ENCODE measurements around the gene GSX2. TPM values are rescaled to one million over a fixed set of nuclear protein-coding genes. Genes with fewer than 3 reads are reported as not detected.

Gene GSX2
- polyA plus RNA-seq, 1 of the 3 experiments (the other 2 are of a cell fraction), result 0.02 TPM

DNA sequence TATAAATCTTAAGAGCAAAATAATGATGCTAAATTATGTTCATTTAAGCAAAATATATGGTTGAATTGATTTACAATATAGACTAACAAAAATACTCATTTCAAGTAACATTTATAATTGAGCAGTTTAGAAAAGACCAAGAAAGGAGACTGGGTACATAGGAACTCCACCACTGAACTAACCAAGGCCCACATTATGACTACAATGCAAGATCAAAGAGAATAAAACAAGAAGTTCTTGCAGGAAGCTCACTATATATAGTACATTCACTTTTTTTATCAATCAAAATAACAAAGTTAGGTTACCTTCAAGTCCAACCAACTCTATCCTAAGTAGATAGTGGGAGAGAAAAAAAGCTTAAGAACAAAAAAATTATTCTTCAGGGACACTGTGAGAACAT is 43.6 kb upstream of the GSX2 start:
- Histone ChIP-seq H3K27me3 (ENCODE audit: insufficient read depth) (no peaks in the 10 kb centered on the region), H3K4me3 (ENCODE audit: low read depth in 2 of 2, low read length in 1 of 2) (no peak overlapping the region), H3K27ac (ENCODE audit: low read depth in 2 of 2, low read length in 1 of 2) (no peak overlapping the region), H3K9me2 (no peaks in the 10 kb centered on the region), H3K9me3 (no peaks in the 10 kb centered on the region), H3K4me2 (no peak overlapping the region), H4K20me1 (ENCODE audit: insufficient read depth) (peaks cover 95% of the 10 kb centered on the region), H3K4me1 (ENCODE audit: control insufficient read depth in 1 of 2, insufficient read depth in 2 of 2, low read depth in 1 of 2, low read length in 1 of 2) (peaks cover 0 to 12% of the 10 kb centered on the region in 2 experiments; a peak in 3 of 4 replicates), H3K36me3 (replicated peaks in 1 of 2; ENCODE audit: control insufficient read depth in 1 of 2, insufficient read depth in 2 of 2, low read length in 1 of 2) (peaks cover 13 to 31% of the 10 kb centered on the region in 2 experiments), H3K79me2 (ENCODE audit: insufficient read depth) (peaks cover 100% of the 10 kb centered on the region), H2AFZ (ENCODE audit: low read depth) (no peak overlapping the region), H3F3A (replicated peaks; ENCODE audit: insufficient read depth) (peaks cover 9% of the 10 kb centered on the region), H3K9ac (no peak overlapping the region)
- CTCF ChIA-PET, result interaction anchor here (1.4 to 3.8 kb wide), 4 partner anchors 66 to 178 kb away, joined by 4 to 11 read pairs (median 4); no protein-coding TSS in a partner anchor
- no peak for TF ChIP-seq RAD21 (IDR thresholded peaks at IDR 0.05; ENCODE audit: low read length)
- TF ChIP-seq, protein P1, sequence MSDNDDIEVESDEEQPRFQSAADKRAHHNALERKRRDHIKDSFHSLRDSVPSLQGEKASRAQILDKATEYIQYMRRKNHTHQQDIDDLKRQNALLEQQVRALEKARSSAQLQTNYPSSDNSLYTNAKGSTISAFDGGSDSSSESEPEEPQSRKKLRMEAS (IDR thresholded peaks at IDR 0.05; ENCODE audit: low read depth), result no peak
- TF ChIP-seq RFX5 (IDR thresholded peaks at IDR 0.05; ENCODE audit: low read length), result no peak
- no peak for TF ChIP-seq RXRA (IDR thresholded peaks at IDR 0.05; ENCODE audit: borderline replicate concordance, low read depth)
- TF ChIP-seq RCOR1 (IDR thresholded peaks at IDR 0.05; ENCODE audit: low read length), result no peak
- TF ChIP-seq GABPA (IDR thresholded peaks at IDR 0.05; ENCODE audit: low read depth), result no peak
- TF ChIP-seq NFIC (IDR thresholded peaks at IDR 0.05; ENCODE audit: borderline replicate concordance), result no peak
- no peak for TF ChIP-seq SMC3 (IDR thresholded peaks at IDR 0.05; ENCODE audit: low read depth, low read length)
- TF ChIP-seq SIN3A (IDR thresholded peaks at IDR 0.05; ENCODE audit: borderline replicate concordance, low read depth, low read length), result no peak
- TF ChIP-seq CHD2 (IDR thresholded peaks at IDR 0.05; ENCODE audit: low read length, partially characterized antibody), result no peak
- TF ChIP-seq POLR2AphosphoS5 (IDR thresholded peaks at IDR 0.05; ENCODE audit: low read depth, low read length), result no peak
- TF ChIP-seq, protein P2, sequence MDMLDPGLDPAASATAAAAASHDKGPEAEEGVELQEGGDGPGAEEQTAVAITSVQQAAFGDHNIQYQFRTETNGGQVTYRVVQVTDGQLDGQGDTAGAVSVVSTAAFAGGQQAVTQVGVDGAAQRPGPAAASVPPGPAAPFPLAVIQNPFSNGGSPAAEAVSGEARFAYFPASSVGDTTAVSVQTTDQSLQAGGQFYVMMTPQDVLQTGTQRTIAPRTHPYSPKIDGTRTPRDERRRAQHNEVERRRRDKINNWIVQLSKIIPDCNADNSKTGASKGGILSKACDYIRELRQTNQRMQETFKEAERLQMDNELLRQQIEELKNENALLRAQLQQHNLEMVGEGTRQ (IDR thresholded peaks at IDR 0.05; ENCODE audit: borderline replicate concordance, low read depth, low read length), result no peak
- no peak for TF ChIP-seq FOSL2 (IDR thresholded peaks at IDR 0.05; ENCODE audit: borderline replicate concordance, low read depth)
- no peak for TF ChIP-seq MEF2A (IDR thresholded peaks at IDR 0.05; ENCODE audit: borderline replicate concordance, low read depth)
- no peak for TF ChIP-seq NRF1 (IDR thresholded peaks at IDR 0.05; ENCODE audit: low read depth, low read length)
- TF ChIP-seq, protein P3, sequence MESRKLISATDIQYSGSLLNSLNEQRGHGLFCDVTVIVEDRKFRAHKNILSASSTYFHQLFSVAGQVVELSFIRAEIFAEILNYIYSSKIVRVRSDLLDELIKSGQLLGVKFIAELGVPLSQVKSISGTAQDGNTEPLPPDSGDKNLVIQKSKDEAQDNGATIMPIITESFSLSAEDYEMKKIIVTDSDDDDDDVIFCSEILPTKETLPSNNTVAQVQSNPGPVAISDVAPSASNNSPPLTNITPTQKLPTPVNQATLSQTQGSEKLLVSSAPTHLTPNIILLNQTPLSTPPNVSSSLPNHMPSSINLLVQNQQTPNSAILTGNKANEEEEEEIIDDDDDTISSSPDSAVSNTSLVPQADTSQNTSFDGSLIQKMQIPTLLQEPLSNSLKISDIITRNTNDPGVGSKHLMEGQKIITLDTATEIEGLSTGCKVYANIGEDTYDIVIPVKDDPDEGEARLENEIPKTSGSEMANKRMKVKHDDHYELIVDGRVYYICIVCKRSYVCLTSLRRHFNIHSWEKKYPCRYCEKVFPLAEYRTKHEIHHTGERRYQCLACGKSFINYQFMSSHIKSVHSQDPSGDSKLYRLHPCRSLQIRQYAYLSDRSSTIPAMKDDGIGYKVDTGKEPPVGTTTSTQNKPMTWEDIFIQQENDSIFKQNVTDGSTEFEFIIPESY (IDR thresholded peaks at IDR 0.05; ENCODE audit: borderline replicate concordance, low read depth), result no peak
- TF ChIP-seq ELF1 (IDR thresholded peaks at IDR 0.05), result no peak
- no peak for TF ChIP-seq YY1 (IDR thresholded peaks at IDR 0.05; ENCODE audit: low read depth)
- DNase-seq, result no peak
- POLR2A ChIA-PET, result no interaction called here
